COLO829 (cell line): ENCODE measurements around the gene SAP25.
"Not testable (repeated sequence)": the region's sequence is repeated elsewhere in the genome, so short reads cannot be mapped to it uniquely, and the experiment has no call there.

ENCODE experiments used
- DNase-seq: peaks from one replicate; pipeline ENCODE4 v3.0.0; 2012; ENCODE audit warnings: low spot score

The SAP25 gene

GRCh38 chr7:100535982-100536381, 37.7 kb downstream of the SAP25 start:
- DNase-seq: not testable (repeated sequence)

- DNase-seq: no peak
Measured at GRCh38 chr7:100532165-100533022, 41.3 kb downstream of the SAP25 start.

GRCh38 chr7:100528108-100528866, 45.4 kb downstream of the SAP25 start:
- not testable (repeated sequence) for DNase-seq

GRCh38 chr7:100523192-100523591, 50.5 kb downstream of the SAP25 start:
- not testable (repeated sequence) for DNase-seq
